Activated B cell treated with CpG ODN at 0.5 μM for 24 hours (primary cell): ENCODE measurements around the gene AASDH. TPM values are rescaled to one million over a fixed set of nuclear protein-coding genes. Genes with fewer than 3 reads are reported as not detected.

ENCODE experiments used
- ATAC-seq: fragments of 200-7000 bp; cut with Tn5 transposase; one replicate; pipeline ENCODE4 v1.10.0; 2021; ENCODE audit warnings: low read depth, mild to moderate bottlenecking, moderate library complexity
- CTCF ChIA-PET: fragments of 350-600 bp; sonication (Branson Sonifier 250); formaldehyde crosslinking; loops from one replicate; lab custom pipeline; 2021; ENCODE audit warnings: antibody characterized with exemption; lab: Charles Lee
- POLR2A ChIA-PET: fragments of 350-600 bp; sonication (Branson Sonifier 250); formaldehyde crosslinking; loops from one replicate; lab custom pipeline; 2021; ENCODE audit warnings: antibody characterized with exemption; lab: Charles Lee
- DNase-seq: peaks from one replicate; pipeline ENCODE4 v3.0.0; 2022
- H3K27ac Mint-ChIP-seq: one replicate; pipeline ENCODE4 v1.8.0; 2020; ENCODE audit warnings: mixed read lengths
- H3K27me3 Mint-ChIP-seq: one replicate; pipeline ENCODE4 v1.8.0; 2021; ENCODE audit warnings: mixed read lengths
- H3K36me3 Mint-ChIP-seq: one replicate; pipeline ENCODE4 v1.8.0; 2021; ENCODE audit warnings: low read depth, mixed read lengths
- H3K4me1 Mint-ChIP-seq: one replicate; pipeline ENCODE4 v1.8.0; 2021; ENCODE audit warnings: mixed read lengths
- H3K4me3 Mint-ChIP-seq: one replicate; pipeline ENCODE4 v1.8.0; 2020; ENCODE audit warnings: mild to moderate bottlenecking, mixed read lengths
- H3K9me3 Mint-ChIP-seq: one replicate; pipeline ENCODE4 v1.8.0; 2020; ENCODE audit warnings: mixed read lengths
- CTCF ChIP-seq: fragments of 200-600 bp; IDR thresholded peaks from one replicate; pipeline ENCODE4 v1.8.0; 2022; ENCODE audit warnings: antibody characterized with exemption, mild to moderate bottlenecking
- intact Hi-C: fragments of 100-400 bp; cut with micrococcal nuclease; formaldehyde crosslinking; loops from one replicate; pipeline ENCODE4 v1.15.1; 2024
- total RNA-seq: library from RNA; stranded (reverse); gene quantifications from 2 replicates; pipeline ENCODE4 v1.2.3, GENCODE V29; 2022

AASDH gene
- total RNA-seq, 1 donor from 2014 or later = 12.8 TPM

- ChIA-PET CTCF (no interaction called here), POLR2A (no interaction called here)
- Mint-ChIP-seq H3K9me3 (no peaks in the 10 kb centered on the region), H3K36me3 (peaks cover 56% of the 10 kb centered on the region), H3K27me3 (no peaks in the 10 kb centered on the region), H3K27ac (no peak overlapping the region), H3K4me1 (no peaks in the 10 kb centered on the region), H3K4me3 (no peak overlapping the region)
- DNase-seq (no peak), ATAC-seq (no peak)
- TF ChIP-seq CTCF = no peak
- intact Hi-C loops = no loop called here
Measured at GRCh38 chr4:56360071-56360470, 27.2 kb downstream of the AASDH start.

GRCh38 chr4:56356650-56357049 is 30.6 kb downstream of the AASDH start:
- Mint-ChIP-seq H3K27me3 (no peaks in the 10 kb centered on the region), H3K4me3 (no peak overlapping the region), H3K4me1 (no peaks in the 10 kb centered on the region), H3K36me3 (peaks cover 49% of the 10 kb centered on the region), H3K27ac (no peak overlapping the region), H3K9me3 (no peaks in the 10 kb centered on the region)
- DNase-seq = no peak
- no peak for TF ChIP-seq CTCF
- ChIA-PET CTCF (no interaction called here), POLR2A (interaction anchor here (0.6 kb wide), 1 partner anchor 210 kb away, joined by 3 read pairs; no protein-coding TSS in a partner anchor)
- intact Hi-C loops = no loop called here
- ATAC-seq = no peak

GRCh38 chr4:56348576-56348975 is 38.7 kb downstream of the AASDH start:
- POLR2A ChIA-PET = no interaction called here

GRCh38 chr4:56345458-56345857 is 41.8 kb downstream of the AASDH start:
- DNase-seq = no peak
- ChIA-PET CTCF (no interaction called here), POLR2A (no interaction called here)
- H3K36me3 Mint-ChIP-seq = peaks cover 41% of the 10 kb centered on the region
- no peak for ATAC-seq
- TF ChIP-seq CTCF = no peak
- H3K27me3 Mint-ChIP-seq = no peaks in the 10 kb centered on the region
- H3K4me1 Mint-ChIP-seq = no peaks in the 10 kb centered on the region
- no peak overlapping the region for H3K27ac Mint-ChIP-seq
- no peaks in the 10 kb centered on the region for H3K9me3 Mint-ChIP-seq
- H3K4me3 Mint-ChIP-seq = no peak overlapping the region
- intact Hi-C loops = no loop called here

More at GRCh38 chr4:56348576-56348975, 38.7 kb downstream of the AASDH start:
- Mint-ChIP-seq H3K36me3 (peaks cover 45% of the 10 kb centered on the region), H3K27me3 (no peaks in the 10 kb centered on the region), H3K27ac (no peak overlapping the region), H3K4me3 (no peak overlapping the region), H3K4me1 (no peaks in the 10 kb centered on the region), H3K9me3 (no peaks in the 10 kb centered on the region)
- DNase-seq (no peak), ATAC-seq (no peak)
- no peak for TF ChIP-seq CTCF
- intact Hi-C loops = no loop called here
- CTCF ChIA-PET = no interaction called here

GRCh38 chr4:56342746-56343145 is 44.5 kb downstream of the AASDH start:
- Mint-ChIP-seq H3K4me3 (no peak overlapping the region), H3K27ac (no peak overlapping the region), H3K9me3 (no peaks in the 10 kb centered on the region), H3K27me3 (no peaks in the 10 kb centered on the region), H3K36me3 (peaks cover 22% of the 10 kb centered on the region), H3K4me1 (no peaks in the 10 kb centered on the region)
- ATAC-seq (no peak), DNase-seq (no peak)
- ChIA-PET CTCF (no interaction called here), POLR2A (no interaction called here)
- intact Hi-C loops = no loop called here
- no peak for TF ChIP-seq CTCF
